H1 (cell line): ENCODE results near the gene KDM2A.

Source experiments
- CHD1 ChIP-seq: IDR thresholded peaks from 2 replicates; pipeline ENCODE4 v1.6.1; 2012; ENCODE audit warnings: low read depth, low read length, improper control_type of control experiment
- GABPA ChIP-seq: IDR thresholded peaks from 2 replicates; pipeline ENCODE4 v1.6.1; 2011; ENCODE audit warnings: mild to moderate bottlenecking, low read length, moderate library complexity, borderline replicate concordance; ENCODE audit not compliant: insufficient read depth
- MAX ChIP-seq: IDR thresholded peaks from 2 replicates; pipeline ENCODE4 v1.6.1; 2012; ENCODE audit warnings: inconsistent platforms
- POLR2A ChIP-seq, 2 experiments: IDR thresholded peaks; 1 replicate in 1 of 2; 2 replicates in 1 of 2; pipeline ENCODE4 v1.6.1; 2011; ENCODE audit warnings: low read depth in 2 of 2, low read length in 2 of 2, mild to moderate bottlenecking in 2 of 2; ENCODE audit errors: control extremely low read depth in 1 of 2
- POLR2AphosphoS5 ChIP-seq: IDR thresholded peaks from 2 replicates; pipeline ENCODE4 v1.6.1; 2011; ENCODE audit warnings: low read depth, low read length
- RBBP5 ChIP-seq: IDR thresholded peaks from 2 replicates; pipeline ENCODE4 v1.7.1; 2012; ENCODE audit warnings: low read depth, mild to moderate bottlenecking, inconsistent platforms, low read length, moderate library complexity, borderline replicate concordance

DNA sequence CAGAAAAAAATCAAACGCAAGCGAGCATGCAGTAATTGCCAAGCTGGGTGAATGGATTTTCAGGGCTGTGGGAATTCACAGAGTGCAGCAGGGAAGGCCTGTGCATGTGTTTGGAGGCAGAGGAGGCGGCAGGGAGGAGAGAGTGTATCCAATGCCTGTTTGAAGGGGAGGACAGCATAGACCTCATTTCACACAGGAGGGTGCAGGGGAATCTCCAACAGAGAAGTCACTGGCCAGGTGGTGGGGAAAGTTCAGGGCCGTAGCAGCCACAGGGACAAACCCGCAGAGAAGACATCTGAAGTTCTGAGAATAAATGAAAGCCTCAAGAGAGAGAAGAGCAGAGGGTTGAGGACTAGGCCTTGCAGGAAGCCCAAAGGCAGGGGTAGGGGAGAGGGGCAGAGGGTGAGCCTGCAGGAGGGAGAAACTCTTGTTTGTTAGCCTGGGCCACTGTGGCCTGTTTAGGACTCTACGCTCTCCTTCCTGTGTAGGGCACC, 19.2 kb upstream of the KDM2A start:
- no peak for TF ChIP-seq POLR2A (IDR thresholded peaks at IDR 0.05; ENCODE audit: control extremely low read depth in 1 of 2, low read depth in 2 of 2, low read length in 2 of 2)
- no peak for TF ChIP-seq MAX
- no peak for TF ChIP-seq RBBP5
- TF ChIP-seq POLR2AphosphoS5: no peak
- TF ChIP-seq CHD1: no peak
- no peak for TF ChIP-seq GABPA
